K562 (cell line): ENCODE results near the gene PDE8B. TPM values are rescaled to one million over a fixed set of nuclear protein-coding genes. Genes with fewer than 3 reads are reported as not detected.
A peak's percentile ranks its signal among the peaks of the same experiment; 100 is the strongest.

Experiments
- ATAC-seq: fragments of 200-7000 bp; cut with Tn5 transposase; 3 replicates; pipeline ENCODE4 v1.9.1; 2020; ENCODE audit warnings: moderate library complexity
- BruUV-seq: library from RNA; stranded (reverse); fragments of 400-500 nt; replicated peaks from 2 replicates; lab custom pipeline; 2021; lab: Mats Ljungman, UMichigan
- CTCF ChIA-PET: fragments of 300-600 bp; formaldehyde crosslinking; extraction: SDS; loops from one replicate; lab custom pipeline; 2021; ENCODE audit warnings: low intra/inter-chr PET ratio; lab: Yijun Ruan, JAX
- POLR2A ChIA-PET: fragments of 300-600, 350-650 bp; sonication (Branson Sonifier 250); formaldehyde crosslinking; extraction: SDS; loops from one replicate; lab custom pipeline; 2021; ENCODE audit warnings: antibody characterized with exemption, inconsistent platforms; lab: Yijun Ruan, JAX
- DNase-seq, 4 experiments: peaks; one replicate each; pipeline versions ENCODE4 v3.0.0 to v3.0.0-alpha.2; 2011 to 2018; ENCODE audit warnings: low spot score in 3 of 4, mixed read lengths in 3 of 4; ENCODE audit errors: extremely low read depth in 1 of 4
- FAIRE-seq: peaks from 2 replicates; lab custom pipeline; 2011; peaks lifted over from hg19 to GRCh38; lab: Jason Lieb, UNC
- H2AFZ ChIP-seq: 2 replicates; pipeline ENCODE4 v1.6.0; 2011; ENCODE audit warnings: low read depth, low read length, control low read depth, inconsistent platforms
- H3K27ac ChIP-seq: fragments of 200-600 bp; 3 replicates; pipeline ENCODE4 v1.8.0; 2011; ENCODE audit warnings: low read depth, mild to moderate bottlenecking, control low read depth, inconsistent platforms, low read length, moderate library complexity, mixed read lengths; ENCODE audit errors: extremely low read depth
- H3K27me3 ChIP-seq, 2 experiments: fragments of 300-600 bp in 1 of 2; 2 replicates in 1 of 2; 3 replicates in 1 of 2; pipeline versions ENCODE4 v1.6.0 to v1.8.0; 2011; ENCODE audit warnings: inconsistent platforms in 2 of 2, low read length in 2 of 2, mild to moderate bottlenecking in 1 of 2, mixed read lengths in 1 of 2, moderate library complexity in 1 of 2; ENCODE audit not compliant: control insufficient read depth in 2 of 2, insufficient read depth in 2 of 2
- H3K36me3 ChIP-seq: fragments of 300-600 bp; 3 replicates; pipeline ENCODE4 v1.8.0; 2011; ENCODE audit warnings: mild to moderate bottlenecking, low read length, inconsistent platforms; ENCODE audit not compliant: control insufficient read depth, insufficient read depth
- H3K4me1 ChIP-seq, 2 experiments: fragments of 200-600 bp in 1 of 2; replicated peaks in 1 of 2; 2 replicates in 1 of 2; 3 replicates in 1 of 2; pipeline versions ENCODE4 v1.5.1 to v1.8.0; 2011; ENCODE audit warnings: inconsistent platforms in 2 of 2, low read length in 2 of 2, mild to moderate bottlenecking in 1 of 2, mixed read lengths in 1 of 2, moderate library complexity in 1 of 2; ENCODE audit not compliant: control insufficient read depth in 2 of 2, insufficient read depth in 2 of 2
- H3K4me2 ChIP-seq: 2 replicates; pipeline ENCODE4 v1.6.1; 2011; ENCODE audit warnings: low read length, control low read depth, inconsistent platforms, mixed read lengths; ENCODE audit not compliant: insufficient read depth
- H3K4me3 ChIP-seq: fragments of 200-600 bp; sonication (generic), shearing (Covaris generic); 2 replicates; pipeline ENCODE4 v1.5.1; 2016; ENCODE audit warnings: control low read depth, inconsistent platforms
- H3K79me2 ChIP-seq: fragments of 200-600 bp; 3 replicates; pipeline ENCODE4 v1.8.0; 2011; ENCODE audit warnings: low read length, inconsistent platforms; ENCODE audit not compliant: control insufficient read depth, insufficient read depth
- H3K9ac ChIP-seq, 2 experiments: 2 replicates each; pipeline versions ENCODE4 v1.6.0 to v1.6.1; 2011; ENCODE audit warnings: low read depth in 2 of 2, low read length in 2 of 2, control low read depth in 1 of 2, inconsistent platforms in 1 of 2, mild to moderate bottlenecking in 1 of 2, mixed read lengths in 1 of 2; ENCODE audit not compliant: insufficient read depth in 1 of 2
- H3K9me1 ChIP-seq: one replicate; pipeline ENCODE4 v1.6.0; 2011; ENCODE audit warnings: inconsistent platforms, mild to moderate bottlenecking, low read length, moderate library complexity; ENCODE audit not compliant: control insufficient read depth, insufficient read depth
- H3K9me3 ChIP-seq: replicated peaks from 2 replicates; pipeline ENCODE4 v1.5.1; 2011; ENCODE audit warnings: low read depth, low read length, inconsistent platforms; ENCODE audit not compliant: control insufficient read depth, insufficient read depth
- H4K20me1 ChIP-seq: replicated peaks from 2 replicates; pipeline ENCODE4 v1.6.1; 2011; ENCODE audit warnings: low read length, inconsistent platforms, mixed read lengths; ENCODE audit not compliant: control insufficient read depth, insufficient read depth
- CBFA2T3 ChIP-seq: fragments of 450-650 bp; IDR thresholded peaks from 2 replicates; pipeline ENCODE4 v1.6.1; 2017
- CTBP1 ChIP-seq: fragments of 450-650 bp; IDR thresholded peaks from 2 replicates; pipeline ENCODE4 v1.6.1; 2016; ENCODE audit warnings: borderline replicate concordance
- DPF2 ChIP-seq: fragments of 450-650 bp; IDR thresholded peaks from 2 replicates; pipeline ENCODE4 v1.6.1; 2016
- ETV1 ChIP-seq: fragments of 450-650 bp; conservative IDR thresholded peaks from 2 replicates; pipeline ENCODE4 v1.6.1; 2016; ENCODE audit warnings: missing genetic modification characterization, control low read depth, low read depth, missing compliant biosample characterization
- FOSL1 ChIP-seq: fragments of 200-800 bp; sonication (Bioruptor generic); conservative IDR thresholded peaks from 2 replicates; pipeline ENCODE4 v1.6.1; 2016; ENCODE audit warnings: missing genetic modification characterization, missing compliant biosample characterization
- FOXJ2 ChIP-seq: fragments of 200-800 bp; sonication (Bioruptor generic); IDR thresholded peaks from 2 replicates; pipeline ENCODE4 v1.6.1; 2016; ENCODE audit warnings: missing genetic modification characterization, missing compliant biosample characterization
- MAFK ChIP-seq: IDR thresholded peaks from 2 replicates; pipeline ENCODE4 v1.6.1; 2011; ENCODE audit warnings: low read length, improper control_type of control experiment
- MEIS2 ChIP-seq: fragments of 450-650 bp; IDR thresholded peaks from 2 replicates; pipeline ENCODE4 v1.6.1; 2014; ENCODE audit warnings: mild to moderate bottlenecking; ENCODE audit not compliant: partially characterized antibody
- NFE2 ChIP-seq: IDR thresholded peaks from 2 replicates; pipeline ENCODE4 v1.6.1; 2014; ENCODE audit warnings: antibody characterized with exemption, low read depth
- RCOR1 ChIP-seq, 2 experiments: IDR thresholded peaks; 2 replicates each; pipeline ENCODE4 v1.6.1; 2012; ENCODE audit warnings: low read depth in 2 of 2, low read length in 2 of 2, borderline replicate concordance in 1 of 2, improper control_type of control experiment in 1 of 2
- SMARCA4 ChIP-seq: fragments of 450-650 bp; IDR thresholded peaks from 2 replicates; pipeline ENCODE4 v1.6.1; 2016
- SMARCE1 ChIP-seq: fragments of 450-650 bp; IDR thresholded peaks from 2 replicates; pipeline ENCODE4 v1.7.1; 2016; ENCODE audit warnings: mild to moderate bottlenecking
- ZNF699 ChIP-seq: fragments of 250-450 bp; sonication (Bioruptor Pico); IDR thresholded peaks from 2 replicates; pipeline ENCODE4 v1.8.0; 2021; ENCODE audit warnings: mild to moderate bottlenecking, moderate library complexity; ENCODE audit not compliant: insufficient replicate concordance
- ZNF707 ChIP-seq: fragments of 250-450 bp; sonication (Bioruptor Pico); conservative IDR thresholded peaks from 2 replicates; pipeline ENCODE4 v1.8.0; 2022; ENCODE audit warnings: inconsistent platforms, mild to moderate bottlenecking, moderate library complexity
- WGBS: fragments of 100-300 bp; shearing (Covaris generic); methylation state at CpG from one replicate; pipeline ENCODE4 v1.1.6; 2016; ENCODE audit warnings: low coverage, mixed read lengths; ENCODE audit not compliant: insufficient coverage; ENCODE audit errors: missing lambda C conversion rate; 5-methylcytosine and 5-hydroxymethylcytosine counted together
- in situ Hi-C: fragments of 300-500 bp; cut with MboI; formaldehyde crosslinking; loops from 4 replicates; pipeline ENCODE4 v1.15.0; 2018; ENCODE audit warnings: inconsistent platforms, mixed read lengths
- intact Hi-C: fragments of 100-400 bp; cut with micrococcal nuclease; formaldehyde crosslinking; loops from 2 replicates; pipeline ENCODE4 v1.14.2; 2022
- polyA plus RNA-seq, 8 experiments: library from polyadenylated mRNA; depleted of rRNA in 4 of 8; stranded (reverse) in 5 of 8; unstranded in 3 of 8; fragments of >200 nt; fragmentation: Nextera tagmentation in 2 of 8; fragmentation: Illumina TruSeq in 1 of 8; extraction: Ambion mirVana in 2 of 8; extraction: Trizol in 1 of 8; gene quantifications; 2 replicates each; pipeline versions ENCODE4 v1.2.1 to v1.2.3, GENCODE V29; 2011 to 2014; ENCODE audit warnings: inconsistent platforms in 1 of 8, missing spikeins in 1 of 8
- total RNA-seq, 7 experiments: library from RNA; depleted of rRNA in 6 of 7; stranded (reverse); fragments of >200 nt in 6 of 7; fragmentation: Illumina TruSeq in 2 of 7; extraction: Trizol in 2 of 7; gene quantifications; 2 replicates each; pipeline versions ENCODE4 v1.2.1 to v1.2.3, GENCODE V29; 2011 to 2021; ENCODE audit warnings: low replicate concordance in 1 of 7
- TF ChIP-seq, protein P1 (sequence below): fragments of 450-650 bp; IDR thresholded peaks from 2 replicates; pipeline ENCODE4 v1.6.1; 2016
- TF ChIP-seq, protein P2 (sequence below): fragments of 200-800 bp; sonication (Bioruptor generic); IDR thresholded peaks from 2 replicates; pipeline ENCODE4 v1.6.1; 2017; ENCODE audit warnings: missing genetic modification characterization, missing compliant biosample characterization
- TF ChIP-seq, protein P3 (sequence below): fragments of 250-450 bp; sonication (Bioruptor Pico); IDR thresholded peaks from 2 replicates; pipeline ENCODE4 v1.8.0; 2022; ENCODE audit warnings: inconsistent platforms
- TF ChIP-seq, protein P4 (sequence below): fragments of 450-650 bp; formaldehyde crosslinking; IDR thresholded peaks from 2 replicates; pipeline ENCODE4 v1.4.0; 2020; ENCODE audit warnings: mild to moderate bottlenecking, moderate library complexity

Gene PDE8B
- total and polyA plus RNA-seq, 9 of the 15 experiments (the other 6 are each of a cell fraction or from before 2014, with no cell fraction given): 0.15 to 0.28 TPM; not detected in 7

DNA sequence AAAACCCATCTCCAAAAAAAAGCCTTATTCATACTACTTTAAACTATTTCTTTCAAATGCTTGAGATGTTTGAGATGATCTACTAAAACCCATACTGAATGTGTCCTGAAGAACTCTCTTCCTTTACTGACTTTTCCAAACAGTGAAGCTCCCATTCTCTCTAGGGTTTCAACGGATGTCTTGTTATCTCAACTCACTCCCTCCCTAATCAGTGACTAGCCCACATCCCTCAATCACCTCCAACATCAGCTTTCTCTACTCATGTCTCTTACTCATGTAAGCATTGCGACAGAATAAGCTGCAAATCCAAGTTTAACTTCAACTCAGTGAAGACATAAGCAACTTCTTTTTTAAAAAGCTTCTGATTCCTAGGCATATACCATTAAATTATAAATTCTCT lies 239.5 kb downstream of the PDE8B start:
- intact Hi-C loops: no loop called here
- ATAC-seq (peak; percentile 69), FAIRE-seq (no peak), DNase-seq (peak in 2 of 4 experiments; percentile 30 to 46)
- peak overlapping the region; percentile 59; the same call in 1 of the 3 replicates for H3K27ac ChIP-seq
- ChIA-PET POLR2A (interaction anchor here (0.5 kb wide), 1 partner anchor 286 kb away, joined by 4 read pairs; no protein-coding TSS in a partner anchor), CTCF (no interaction called here)
- H3K79me2 ChIP-seq: no peaks in the 10 kb centered on the region
- no TSS peak for BruUV-seq
- H3K4me3 ChIP-seq: no peak overlapping the region
- no peaks in the 10 kb centered on the region for H4K20me1 ChIP-seq
- no peak overlapping the region for H3K4me2 ChIP-seq
- H2AFZ ChIP-seq: no peak overlapping the region
- H3K4me1 ChIP-seq: peaks cover 9 to 20% of the 10 kb centered on the region in 2 experiments
- no peaks in the 10 kb centered on the region for H3K27me3 ChIP-seq
- no peak overlapping the region for H3K9ac ChIP-seq
- no peaks in the 10 kb centered on the region for H3K9me3 ChIP-seq
- peaks cover 32% of the 10 kb centered on the region for H3K36me3 ChIP-seq
- H3K9me1 ChIP-seq: no peaks in the 10 kb centered on the region
- in situ Hi-C loops: no loop called here
- WGBS: 0% methylated on average over 2 of the region's 2 CpGs
- TF ChIP-seq SMARCA4 (peak; percentile 56; the same call in 1 of the 2 replicates), DPF2 (peak; percentile 57), ZNF707 (no peak), MAFK (no peak), ZNF699 (no peak), ETV1 (tag) (0 out of 2 replicates have a peak, but pooled peaks have one; percentile 25), CBFA2T3 (peak; percentile 55), RCOR1 (IDR thresholded peaks at IDR 0.05; ENCODE audit: borderline replicate concordance in 1 of 2, low read depth in 2 of 2, low read length in 2 of 2) (peak in 1 of 2 experiments; percentile 80; a peak in 1 of 4 replicates), SMARCE1 (peak; percentile 58; the same call in 1 of the 2 replicates), FOSL1 (tag) (peak; percentile 30; the same call in 1 of the 2 replicates), NFE2 (0 out of 2 replicates have a peak, but pooled peaks have one; percentile 7), FOXJ2 (no peak), CTBP1 (peak; percentile 53; the same call in 1 of the 2 replicates), MEIS2 (peak; percentile 26)
- TF ChIP-seq, protein P1, sequence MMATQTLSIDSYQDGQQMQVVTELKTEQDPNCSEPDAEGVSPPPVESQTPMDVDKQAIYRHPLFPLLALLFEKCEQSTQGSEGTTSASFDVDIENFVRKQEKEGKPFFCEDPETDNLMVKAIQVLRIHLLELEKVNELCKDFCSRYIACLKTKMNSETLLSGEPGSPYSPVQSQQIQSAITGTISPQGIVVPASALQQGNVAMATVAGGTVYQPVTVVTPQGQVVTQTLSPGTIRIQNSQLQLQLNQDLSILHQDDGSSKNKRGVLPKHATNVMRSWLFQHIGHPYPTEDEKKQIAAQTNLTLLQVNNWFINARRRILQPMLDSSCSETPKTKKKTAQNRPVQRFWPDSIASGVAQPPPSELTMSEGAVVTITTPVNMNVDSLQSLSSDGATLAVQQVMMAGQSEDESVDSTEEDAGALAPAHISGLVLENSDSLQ: 0 out of 2 replicates have a peak, but pooled peaks have one; percentile 11
- TF ChIP-seq, protein P2, sequence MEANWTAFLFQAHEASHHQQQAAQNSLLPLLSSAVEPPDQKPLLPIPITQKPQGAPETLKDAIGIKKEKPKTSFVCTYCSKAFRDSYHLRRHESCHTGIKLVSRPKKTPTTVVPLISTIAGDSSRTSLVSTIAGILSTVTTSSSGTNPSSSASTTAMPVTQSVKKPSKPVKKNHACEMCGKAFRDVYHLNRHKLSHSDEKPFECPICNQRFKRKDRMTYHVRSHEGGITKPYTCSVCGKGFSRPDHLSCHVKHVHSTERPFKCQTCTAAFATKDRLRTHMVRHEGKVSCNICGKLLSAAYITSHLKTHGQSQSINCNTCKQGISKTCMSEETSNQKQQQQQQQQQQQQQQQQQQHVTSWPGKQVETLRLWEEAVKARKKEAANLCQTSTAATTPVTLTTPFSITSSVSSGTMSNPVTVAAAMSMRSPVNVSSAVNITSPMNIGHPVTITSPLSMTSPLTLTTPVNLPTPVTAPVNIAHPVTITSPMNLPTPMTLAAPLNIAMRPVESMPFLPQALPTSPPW (CRISPR knock-in tag): peak; percentile 35; the same call in 1 of the 2 replicates
- TF ChIP-seq, protein P3, sequence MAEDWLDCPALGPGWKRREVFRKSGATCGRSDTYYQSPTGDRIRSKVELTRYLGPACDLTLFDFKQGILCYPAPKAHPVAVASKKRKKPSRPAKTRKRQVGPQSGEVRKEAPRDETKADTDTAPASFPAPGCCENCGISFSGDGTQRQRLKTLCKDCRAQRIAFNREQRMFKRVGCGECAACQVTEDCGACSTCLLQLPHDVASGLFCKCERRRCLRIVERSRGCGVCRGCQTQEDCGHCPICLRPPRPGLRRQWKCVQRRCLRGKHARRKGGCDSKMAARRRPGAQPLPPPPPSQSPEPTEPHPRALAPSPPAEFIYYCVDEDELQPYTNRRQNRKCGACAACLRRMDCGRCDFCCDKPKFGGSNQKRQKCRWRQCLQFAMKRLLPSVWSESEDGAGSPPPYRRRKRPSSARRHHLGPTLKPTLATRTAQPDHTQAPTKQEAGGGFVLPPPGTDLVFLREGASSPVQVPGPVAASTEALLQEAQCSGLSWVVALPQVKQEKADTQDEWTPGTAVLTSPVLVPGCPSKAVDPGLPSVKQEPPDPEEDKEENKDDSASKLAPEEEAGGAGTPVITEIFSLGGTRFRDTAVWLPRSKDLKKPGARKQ (CRISPR knock-in tag): no peak
- TF ChIP-seq, protein P4, sequence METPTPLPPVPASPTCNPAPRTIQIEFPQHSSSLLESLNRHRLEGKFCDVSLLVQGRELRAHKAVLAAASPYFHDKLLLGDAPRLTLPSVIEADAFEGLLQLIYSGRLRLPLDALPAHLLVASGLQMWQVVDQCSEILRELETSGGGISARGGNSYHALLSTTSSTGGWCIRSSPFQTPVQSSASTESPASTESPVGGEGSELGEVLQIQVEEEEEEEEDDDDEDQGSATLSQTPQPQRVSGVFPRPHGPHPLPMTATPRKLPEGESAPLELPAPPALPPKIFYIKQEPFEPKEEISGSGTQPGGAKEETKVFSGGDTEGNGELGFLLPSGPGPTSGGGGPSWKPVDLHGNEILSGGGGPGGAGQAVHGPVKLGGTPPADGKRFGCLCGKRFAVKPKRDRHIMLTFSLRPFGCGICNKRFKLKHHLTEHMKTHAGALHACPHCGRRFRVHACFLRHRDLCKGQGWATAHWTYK (CRISPR knock-in tag): no peak
